Muscle layer of colon (tissue), 2 donors: ENCODE data around the gene MAGEA2.
"Not testable (repeated sequence)": the region's sequence is repeated elsewhere in the genome, so short reads cannot be mapped to it uniquely, and the experiment has no call there.

Experiments used
- H3K27ac ChIP-seq: one replicate; pipeline ENCODE4 v1.7.0; 2013; ENCODE audit warnings: low read depth, mild to moderate bottlenecking, low read length, moderate library complexity
- H3K27me3 ChIP-seq, 2 donors: one replicate each; pipeline ENCODE4 v1.7.0; 2013; ENCODE audit warnings: low read length in 2 of 2, mild to moderate bottlenecking in 2 of 2; ENCODE audit not compliant: insufficient read depth in 2 of 2, control insufficient read depth in 1 of 2
- H3K36me3 ChIP-seq: one replicate; pipeline ENCODE4 v1.7.0; 2013; ENCODE audit warnings: mild to moderate bottlenecking, low read length; ENCODE audit not compliant: insufficient read depth
- H3K4me1 ChIP-seq: one replicate; pipeline ENCODE4 v1.7.0; 2013; ENCODE audit warnings: mild to moderate bottlenecking, low read length; ENCODE audit not compliant: insufficient read depth
- H3K4me3 ChIP-seq, 2 donors: one replicate each; pipeline ENCODE4 v1.7.0; 2013; ENCODE audit warnings: low read length in 2 of 2, low read depth in 1 of 2, mild to moderate bottlenecking in 1 of 2, moderate library complexity in 1 of 2
- H3K9ac ChIP-seq: one replicate; pipeline ENCODE4 v1.7.0; 2013; ENCODE audit warnings: low read length
- H3K9me3 ChIP-seq: one replicate; pipeline ENCODE4 v1.7.0; 2013; ENCODE audit warnings: mild to moderate bottlenecking, low read length
- donor health status: abdominal sarcoma.
- donor health status: Adenocarcinoma of cecum.

The MAGEA2 gene

GRCh38 chrX:152735860-152736511, 17.7 kb downstream of the MAGEA2 start:
- H3K9me3 ChIP-seq = no peaks in the 10 kb centered on the region
- H3K9ac ChIP-seq = no peak overlapping the region
- no peaks in the 10 kb centered on the region for H3K4me1 ChIP-seq
- no peak overlapping the region for H3K4me3 ChIP-seq
- H3K27ac ChIP-seq = no peak overlapping the region
- no peaks in the 10 kb centered on the region for H3K36me3 ChIP-seq
- H3K27me3 ChIP-seq = no peaks in the 10 kb centered on the region

GRCh38 chrX:152735101-152735500, 18.5 kb downstream of the MAGEA2 start:
- Histone ChIP-seq H3K9ac (no peak overlapping the region), H3K4me3 (no peak overlapping the region), H3K27me3 (no peaks in the 10 kb centered on the region), H3K36me3 (no peaks in the 10 kb centered on the region), H3K27ac (no peak overlapping the region), H3K4me1 (no peaks in the 10 kb centered on the region), H3K9me3 (no peaks in the 10 kb centered on the region)

- not testable (repeated sequence) for H3K27me3 ChIP-seq, H3K4me3 ChIP-seq, H3K36me3 ChIP-seq, H3K9me3 ChIP-seq, H3K27ac ChIP-seq, H3K4me1 ChIP-seq, H3K9ac ChIP-seq
Observed at GRCh38 chrX:152734143-152734858, 19.3 kb downstream of the MAGEA2 start.

- Histone ChIP-seq H3K36me3 (no peaks in the 10 kb centered on the region), H3K27me3 (no peaks in the 10 kb centered on the region), H3K9me3 (no peaks in the 10 kb centered on the region), H3K9ac (no peak within 1 kb of the TSS), H3K4me3 (no peak within 1 kb of the TSS), H3K4me1 (no peaks in the 10 kb centered on the region), H3K27ac (no peak within 1 kb of the TSS)
Observed at GRCh38 chrX:152733261-152733975, 20.2 kb downstream of the MAGEA2 start, which contains the start of the genes CSAG1 and MAGEA12. CSAG1 (minus strand) TSS chrX:152733721; CDS start chrX:152732460, 1,261 bp downstream. MAGEA12 (plus strand) TSS chrX:152733757; CDS start chrX:152736162, 2,405 bp downstream.

GRCh38 chrX:152725409-152725808, 28.2 kb downstream of the MAGEA2 start:
- no peaks in the 10 kb centered on the region for H3K27me3 ChIP-seq
- H3K4me3 ChIP-seq = no peak overlapping the region
- H3K27ac ChIP-seq = no peak overlapping the region
- no peaks in the 10 kb centered on the region for H3K4me1 ChIP-seq
- no peaks in the 10 kb centered on the region for H3K36me3 ChIP-seq
- H3K9ac ChIP-seq = no peak overlapping the region
- H3K9me3 ChIP-seq = no peaks in the 10 kb centered on the region

- H3K27ac ChIP-seq, H3K27me3 ChIP-seq, H3K9me3 ChIP-seq, H3K9ac ChIP-seq, H3K36me3 ChIP-seq, H3K4me3 ChIP-seq, H3K4me1 ChIP-seq: not testable (repeated sequence)
Observed at GRCh38 chrX:152713815-152714787, 39.5 kb downstream of the MAGEA2 start, which contains the start of gene MAGEA2B. MAGEA2B (plus strand) TSS chrX:152714628; CDS start chrX:152717107, 2,479 bp downstream.

- not testable (repeated sequence) for H3K9ac ChIP-seq, H3K4me3 ChIP-seq, H3K4me1 ChIP-seq, H3K9me3 ChIP-seq, H3K27ac ChIP-seq, H3K36me3 ChIP-seq, H3K27me3 ChIP-seq
Observed at GRCh38 chrX:152713195-152713594, 40.4 kb downstream of the MAGEA2 start.

GRCh38 chrX:152709173-152709572, 44.5 kb downstream of the MAGEA2 start, which contains the start of gene CSAG2:
CSAG2 (minus strand) TSS chrX:152709273; CDS start chrX:152709112, 161 bp downstream.
- not testable (repeated sequence) for H3K36me3 ChIP-seq, H3K4me3 ChIP-seq, H3K9me3 ChIP-seq, H3K27ac ChIP-seq, H3K9ac ChIP-seq, H3K4me1 ChIP-seq, H3K27me3 ChIP-seq

GRCh38 chrX:152706500-152706899, 47.1 kb downstream of the MAGEA2 start:
- not testable (repeated sequence) for H3K36me3 ChIP-seq, H3K27me3 ChIP-seq, H3K4me3 ChIP-seq, H3K9ac ChIP-seq, H3K27ac ChIP-seq, H3K9me3 ChIP-seq, H3K4me1 ChIP-seq

GRCh38 chrX:152700390-152700789, 53.3 kb downstream of the MAGEA2 start:
- H3K27me3 ChIP-seq, H3K27ac ChIP-seq: not testable (repeated sequence)

More at GRCh38 chrX:152700390-152700789, 53.3 kb downstream of the MAGEA2 start:
- not testable (repeated sequence) for H3K9ac ChIP-seq, H3K4me1 ChIP-seq, H3K9me3 ChIP-seq, H3K36me3 ChIP-seq, H3K4me3 ChIP-seq
